SK-N-SH (cell line): ENCODE measurements around the gene SLC2A9. TPM values are rescaled to one million over a fixed set of nuclear protein-coding genes. Genes with fewer than 3 reads are reported as not detected.

ENCODE experiments used
- CTCF ChIA-PET: fragments of 300-600, 350-600 bp; formaldehyde crosslinking; extraction: SDS; loops from one replicate; lab custom pipeline; 2021; lab: Yijun Ruan, JAX
- POLR2A ChIA-PET: fragments of 350-600 bp; sonication (Branson Sonifier 250); formaldehyde crosslinking; extraction: SDS; loops from one replicate; lab custom pipeline; 2020; ENCODE audit warnings: antibody characterized with exemption, inconsistent platforms; lab: Yijun Ruan, JAX
- DNase-seq: peaks from one replicate; pipeline ENCODE4 v3.0.0; 2012
- H2AFZ ChIP-seq: fragments of 200-600 bp; sonication (generic); 2 replicates; pipeline ENCODE4 v1.8.1; 2016; ENCODE audit warnings: antibody characterized with exemption, mild to moderate bottlenecking, low read depth
- H3F3A ChIP-seq: fragments of 200-600 bp; sonication (generic); replicated peaks from 2 replicates; pipeline ENCODE3; 2016; ENCODE audit warnings: antibody characterized with exemption, mild to moderate bottlenecking; ENCODE audit not compliant: insufficient read depth
- H3K27ac ChIP-seq, 2 experiments: fragments of 200-500 bp in 1 of 2; fragments of 200-600 bp in 1 of 2; sonication (Bioruptor generic) in 1 of 2; sonication (generic), shearing (Covaris generic) in 1 of 2; 2 replicates each; pipeline versions ENCODE4 v1.5.1 to v1.6.1; 2014 to 2016; ENCODE audit warnings: low read depth in 2 of 2, inconsistent platforms in 1 of 2, low read length in 1 of 2, mild to moderate bottlenecking in 1 of 2, mixed read lengths in 1 of 2
- H3K27me3 ChIP-seq: fragments of 200-600 bp; sonication (generic), shearing (Covaris generic); 2 replicates; pipeline ENCODE4 v1.6.1; 2016; ENCODE audit warnings: mixed run types; ENCODE audit not compliant: insufficient read depth
- H3K36me3 ChIP-seq, 2 experiments: fragments of 200-500 bp in 1 of 2; fragments of 200-600 bp in 1 of 2; sonication (Bioruptor generic) in 1 of 2; sonication (generic) in 1 of 2; replicated peaks in 1 of 2; 2 replicates each; pipeline versions ENCODE3 to v1.5.1; 2014 to 2016; ENCODE audit warnings: low read length in 1 of 2, mild to moderate bottlenecking in 1 of 2; ENCODE audit not compliant: insufficient read depth in 2 of 2, control insufficient read depth in 1 of 2
- H3K4me1 ChIP-seq, 2 experiments: fragments of 200-500 bp in 1 of 2; fragments of 200-600 bp in 1 of 2; sonication (Bioruptor generic) in 1 of 2; sonication (generic), shearing (Covaris generic) in 1 of 2; 2 replicates each; pipeline versions ENCODE4 v1.5.1 to v1.6.1; 2014 to 2016; ENCODE audit warnings: low read depth in 1 of 2, low read length in 1 of 2, mixed run types in 1 of 2; ENCODE audit not compliant: insufficient read depth in 2 of 2, control insufficient read depth in 1 of 2
- H3K4me2 ChIP-seq: fragments of 200-600 bp; sonication (generic), shearing (Covaris generic); 2 replicates; pipeline ENCODE4 v1.6.1; 2017; ENCODE audit warnings: mixed run types
- H3K4me3 ChIP-seq, 2 experiments: fragments of 200-500 bp in 1 of 2; fragments of 200-600 bp in 1 of 2; sonication (Bioruptor generic) in 1 of 2; sonication (generic), shearing (Covaris generic) in 1 of 2; 2 replicates each; pipeline versions ENCODE4 v1.5.1 to v1.8.1; 2014 to 2016; ENCODE audit warnings: low read depth in 2 of 2, inconsistent platforms in 1 of 2, low read length in 1 of 2, mild to moderate bottlenecking in 1 of 2, mixed read lengths in 1 of 2, moderate library complexity in 1 of 2
- H3K79me2 ChIP-seq: fragments of 200-600 bp; sonication (generic); 2 replicates; pipeline ENCODE4 v1.8.1; 2017; ENCODE audit warnings: mild to moderate bottlenecking; ENCODE audit not compliant: insufficient read depth
- H3K9ac ChIP-seq: fragments of 200-600 bp; sonication (generic); 2 replicates; pipeline ENCODE4 v1.6.1; 2017; ENCODE audit warnings: mixed run types
- H3K9me2 ChIP-seq: fragments of 200-600 bp; sonication (generic); 2 replicates; pipeline ENCODE4 v1.6.1; 2017; ENCODE audit warnings: mixed run types
- H3K9me3 ChIP-seq: fragments of 200-600 bp; sonication (generic); 2 replicates; pipeline ENCODE4 v1.6.1; 2017; ENCODE audit warnings: mixed run types, mild to moderate bottlenecking, moderate library complexity
- H4K20me1 ChIP-seq: fragments of 200-600 bp; sonication (generic); 2 replicates; pipeline ENCODE4 v1.6.1; 2017; ENCODE audit warnings: mild to moderate bottlenecking, mixed run types; ENCODE audit not compliant: insufficient read depth
- CHD2 ChIP-seq: fragments of 150-350 bp; IDR thresholded peaks from 2 replicates; pipeline ENCODE4 v1.6.1; 2018; ENCODE audit warnings: low read length; ENCODE audit not compliant: partially characterized antibody
- ELF1 ChIP-seq: IDR thresholded peaks from 2 replicates; pipeline ENCODE4 v1.4.0; 2012
- EP300 ChIP-seq, 2 experiments: IDR thresholded peaks; 2 replicates each; pipeline versions ENCODE4 v1.4.0 to v1.6.1; 2012; ENCODE audit warnings: borderline replicate concordance in 1 of 2, low read depth in 1 of 2, low read length in 1 of 2
- FOXM1 ChIP-seq: IDR thresholded peaks from 2 replicates; pipeline ENCODE4 v1.4.0; 2012; ENCODE audit warnings: low read depth, mild to moderate bottlenecking
- GABPA ChIP-seq: IDR thresholded peaks from 2 replicates; pipeline ENCODE4 v1.4.0; 2012; ENCODE audit warnings: low read depth, mild to moderate bottlenecking
- GATA2 ChIP-seq: sonication (generic); formaldehyde crosslinking; IDR thresholded peaks from 2 replicates; pipeline ENCODE4 v1.5.0; 2020; ENCODE audit warnings: mild to moderate bottlenecking, missing genetic modification reagents
- IRF3 ChIP-seq: fragments of 150-350 bp; IDR thresholded peaks from 2 replicates; pipeline ENCODE4 v1.6.1; 2016; ENCODE audit warnings: mild to moderate bottlenecking, low read depth, low read length
- JUND ChIP-seq: IDR thresholded peaks from 2 replicates; pipeline ENCODE4 v1.4.0; 2012
- MAX ChIP-seq: IDR thresholded peaks from 2 replicates; pipeline ENCODE4 v1.4.0; 2012; ENCODE audit warnings: low read depth
- MXI1 ChIP-seq: IDR thresholded peaks from 2 replicates; pipeline ENCODE4 v1.6.1; 2012; ENCODE audit warnings: mild to moderate bottlenecking, low read depth, low read length, improper control_type of control experiment
- POLR2AphosphoS5 ChIP-seq: IDR thresholded peaks from 2 replicates; pipeline ENCODE4 v1.6.1; 2012; ENCODE audit warnings: low read depth, low read length
- RAD21 ChIP-seq: IDR thresholded peaks from 2 replicates; pipeline ENCODE4 v1.6.1; 2012; ENCODE audit warnings: mild to moderate bottlenecking, low read length
- REST ChIP-seq: IDR thresholded peaks from 2 replicates; pipeline ENCODE4 v1.6.1; 2012; ENCODE audit warnings: mild to moderate bottlenecking, low read depth, low read length, moderate library complexity
- RFX5 ChIP-seq: IDR thresholded peaks from 2 replicates; pipeline ENCODE4 v1.6.1; 2012; ENCODE audit warnings: mild to moderate bottlenecking, improper control_type of control experiment, low read length
- RXRA ChIP-seq: IDR thresholded peaks from 2 replicates; pipeline ENCODE4 v1.4.0; 2012; ENCODE audit warnings: low read depth, mild to moderate bottlenecking, borderline replicate concordance
- TCF12 ChIP-seq: IDR thresholded peaks from 2 replicates; pipeline ENCODE4 v1.4.0; 2012
- TEAD4 ChIP-seq: IDR thresholded peaks from 2 replicates; pipeline ENCODE4 v1.4.0; 2012; ENCODE audit warnings: mild to moderate bottlenecking, borderline replicate concordance; ENCODE audit not compliant: insufficient read depth
- USF1 ChIP-seq: IDR thresholded peaks from 2 replicates; pipeline ENCODE4 v1.4.0; 2012; ENCODE audit warnings: low read depth, borderline replicate concordance
- WGBS: methylation state at CpG from one replicate; pipeline ENCODE4 v1.1.6; 2017; ENCODE audit warnings: low lambda C conversion rate; 5-methylcytosine and 5-hydroxymethylcytosine counted together
- polyA plus RNA-seq, 3 experiments: library from polyadenylated mRNA; depleted of rRNA; stranded (reverse); fragments of >200 nt; gene quantifications; 2 replicates each; pipeline ENCODE4 v1.2.3, GENCODE V29; 2012

The SLC2A9 gene
- polyA plus RNA-seq, 1 of the 3 experiments (the other 2 are of a cell fraction) = not detected

GRCh38 chr4:10031668-10032590, 10.6 kb upstream of the SLC2A9 start:
- POLR2A ChIA-PET = no interaction called here
- H3K4me3 ChIP-seq = no peak overlapping the region
- H3F3A ChIP-seq = no peaks in the 10 kb centered on the region
- H2AFZ ChIP-seq = no peak overlapping the region
- no peaks in the 10 kb centered on the region for H3K9me3 ChIP-seq
- H3K27me3 ChIP-seq = no peaks in the 10 kb centered on the region
- TF ChIP-seq USF1 = no peak
- TF ChIP-seq RXRA = no peak
- TF ChIP-seq MAX = no peak
- no peak for TF ChIP-seq FOXM1
- TF ChIP-seq TCF12 = no peak
- TF ChIP-seq POLR2AphosphoS5 = no peak
- no peak for TF ChIP-seq IRF3
- WGBS = 48% methylated on average over 10 of the region's 10 CpGs
- no peak overlapping the region for H3K27ac ChIP-seq
- no peaks in the 10 kb centered on the region for H3K79me2 ChIP-seq
- no peaks in the 10 kb centered on the region for H3K36me3 ChIP-seq
- H3K4me2 ChIP-seq = no peak overlapping the region
- no peaks in the 10 kb centered on the region for H4K20me1 ChIP-seq
- CTCF ChIA-PET = interaction anchor here (0.6 to 6.6 kb wide), 7 partner anchors 10 to 1931 kb away, joined by 3 to 47 read pairs (median 4); no protein-coding TSS in a partner anchor
- H3K9ac ChIP-seq = no peak overlapping the region
- DNase-seq = no peak
- H3K4me1 ChIP-seq = peaks cover 0 to 11% of the 10 kb centered on the region in 2 experiments; a peak in 1 of 4 replicates
- H3K9me2 ChIP-seq = no peaks in the 10 kb centered on the region

- DNase-seq = no peak
- Histone ChIP-seq H4K20me1 (no peaks in the 10 kb centered on the region), H3F3A (no peaks in the 10 kb centered on the region), H3K4me1 (peaks cover 0 to 11% of the 10 kb centered on the region in 2 experiments; a peak in 1 of 4 replicates), H2AFZ (no peak overlapping the region), H3K27me3 (no peaks in the 10 kb centered on the region), H3K4me3 (no peak overlapping the region), H3K36me3 (no peaks in the 10 kb centered on the region), H3K9me2 (no peaks in the 10 kb centered on the region), H3K27ac (no peak overlapping the region), H3K9ac (no peak overlapping the region), H3K9me3 (no peaks in the 10 kb centered on the region), H3K79me2 (no peaks in the 10 kb centered on the region), H3K4me2 (no peak overlapping the region)
- 26% methylated on average over 7 of the region's 7 CpGs for WGBS
- CTCF ChIA-PET = interaction anchor here (0.6 to 6.6 kb wide), 5 partner anchors 9 to 268 kb away, joined by 3 to 47 read pairs (median 4); no protein-coding TSS in a partner anchor
- TF ChIP-seq EP300 (IDR thresholded peaks at IDR 0.05; ENCODE audit: borderline replicate concordance in 1 of 2, low read depth in 1 of 2, low read length in 1 of 2) (no peak), ELF1 (no peak), GATA2 (CRISPR knock-in tag) (no peak), MAX (no peak), RXRA (no peak), MXI1 (no peak), JUND (no peak), RAD21 (no peak), REST (no peak), CHD2 (no peak), RFX5 (no peak), TEAD4 (no peak), GABPA (no peak)
- POLR2A ChIA-PET = no interaction called here
These were observed 9.8 kb upstream of the SLC2A9 start for GRCh38 chr4:10030972-10031667.
